ENCODE data around the gene GINS2.

GRCh38 chr16:85640585-85640984 lies 48.2 kb downstream of the GINS2 start:
- no peak for TF ChIP-seq FOXK1 (CRISPR knock-in tag; IDR thresholded peaks at IDR 0.05)
- TF ChIP-seq CTCF (IDR thresholded peaks at IDR 0.05) = no peak
- no peak for TF ChIP-seq NR2C2 (CRISPR knock-in tag; IDR thresholded peaks at IDR 0.05)
- no peak for TF ChIP-seq HMGXB4 (CRISPR knock-in tag; IDR thresholded peaks at IDR 0.05)
